Natural killer cell (primary cell): ENCODE measurements around the gene LRRN2. TPM values are rescaled to one million over a fixed set of nuclear protein-coding genes. Genes with fewer than 3 reads are reported as not detected.

Experiments
- ATAC-seq, 3 donors: fragments of 150-1000 bp in 2 of 3; fragments of 200-7000 bp in 1 of 3; cut with Tn5 transposase; 1 replicate in 1 of 3; 2 replicates in 2 of 3; pipeline ENCODE4 v1.10.0; 2021; ENCODE audit warnings: mild to moderate bottlenecking in 2 of 3, moderate library complexity in 2 of 3
- DNase-seq, 2 donors: peaks; one replicate each; pipeline versions ENCODE4 v3.0.0 to v3.0.0-alpha.2; 2013 to 2021; ENCODE audit warnings: mixed read lengths in 1 of 2
- H3K27ac ChIP-seq: one replicate; pipeline ENCODE4 v1.5.1; 2013; ENCODE audit warnings: mild to moderate bottlenecking, low read length
- H3K27me3 ChIP-seq: one replicate; pipeline ENCODE4 v1.6.1; 2013; ENCODE audit warnings: low read length; ENCODE audit not compliant: control insufficient read depth, insufficient read depth
- H3K36me3 ChIP-seq: one replicate; pipeline ENCODE4 v1.6.1; 2013; ENCODE audit warnings: low read length; ENCODE audit not compliant: control insufficient read depth, insufficient read depth
- H3K4me1 ChIP-seq: one replicate; pipeline ENCODE4 v1.6.1; 2013; ENCODE audit warnings: low read length; ENCODE audit not compliant: control insufficient read depth, insufficient read depth
- H3K4me3 ChIP-seq: one replicate; pipeline ENCODE4 v1.5.1; 2013; ENCODE audit warnings: low read length
- H3K9me3 ChIP-seq: one replicate; pipeline ENCODE4 v1.6.1; 2013; ENCODE audit warnings: low read length; ENCODE audit not compliant: control insufficient read depth, insufficient read depth
- H3K27ac Mint-ChIP-seq, 2 donors: one replicate each; pipeline ENCODE4 v1.8.0; 2022; ENCODE audit warnings: mild to moderate bottlenecking in 2 of 2, mixed read lengths in 2 of 2, moderate library complexity in 1 of 2
- H3K27me3 Mint-ChIP-seq, 2 donors: one replicate each; pipeline ENCODE4 v1.8.0; 2022; ENCODE audit warnings: low read depth in 2 of 2, mixed read lengths in 2 of 2
- H3K36me3 Mint-ChIP-seq: one replicate; pipeline ENCODE4 v1.8.0; 2022; ENCODE audit warnings: mixed read lengths
- H3K4me1 Mint-ChIP-seq, 2 donors: one replicate each; pipeline ENCODE4 v1.8.0; 2022; ENCODE audit warnings: mixed read lengths in 2 of 2
- H3K4me3 Mint-ChIP-seq: one replicate; pipeline ENCODE4 v1.8.0; 2022; ENCODE audit warnings: mild to moderate bottlenecking, moderate library complexity, mixed read lengths
- H3K9me3 Mint-ChIP-seq, 2 donors: one replicate each; pipeline ENCODE4 v1.8.0; 2022; ENCODE audit warnings: mixed read lengths in 2 of 2
- WGBS: methylation state at CpG from one replicate; pipeline ENCODE4 v1.1.7; 2013; ENCODE audit warnings: missing lambda C conversion rate; ENCODE audit not compliant: insufficient coverage; 5-methylcytosine and 5-hydroxymethylcytosine counted together
- intact Hi-C: fragments of 100-400 bp; cut with micrococcal nuclease; formaldehyde crosslinking; loops from one replicate; pipeline ENCODE4 v1.14.2; 2022
- total RNA-seq, 4 donors: library from RNA; stranded (reverse); fragments of 120-200 nt in 1 of 4; gene quantifications; one replicate each; pipeline versions ENCODE4 v1.2.3 to v1.2.4, GENCODE V29; 2013 to 2022
- TF ChIP-seq, protein P1 (sequence below): fragments of 200-600 bp; IDR thresholded peaks from one replicate; pipeline ENCODE4 v1.8.0; 2022; ENCODE audit warnings: antibody characterized with exemption

LRRN2 gene
- total RNA-seq, 3 donors from 2014 or later (not counting 1 experiment from before 2014, with no cell fraction given) = 0.10 to 0.27 TPM; not detected in 1

DNA sequence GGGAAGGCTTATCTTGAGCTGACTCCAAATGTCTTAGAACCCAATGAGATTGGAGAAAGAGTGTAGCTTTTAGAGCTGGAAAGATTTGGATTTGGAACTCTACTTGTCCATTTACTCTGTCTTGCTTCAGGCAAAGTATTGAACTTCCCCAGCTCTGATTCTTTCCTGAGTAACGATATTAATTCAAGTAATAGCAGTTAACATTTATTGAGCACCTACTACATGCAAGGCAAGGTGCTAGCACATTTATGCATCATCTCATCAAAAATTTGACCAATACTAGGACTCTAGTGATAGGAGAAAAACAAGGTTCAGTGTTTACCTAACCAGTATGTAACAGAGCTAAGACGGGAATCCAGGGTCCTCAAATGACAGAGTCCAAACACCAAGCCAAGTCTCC lies 2.5 kb upstream of the LRRN2 start:
- Histone ChIP-seq H3K27ac (no peak overlapping the region), H3K27me3 (peaks cover 14% of the 10 kb centered on the region), H3K36me3 (no peaks in the 10 kb centered on the region), H3K9me3 (no peaks in the 10 kb centered on the region), H3K4me3 (no peak overlapping the region), H3K4me1 (peaks cover 15% of the 10 kb centered on the region)
- intact Hi-C loops = no loop called here
- TF ChIP-seq, protein P1, sequence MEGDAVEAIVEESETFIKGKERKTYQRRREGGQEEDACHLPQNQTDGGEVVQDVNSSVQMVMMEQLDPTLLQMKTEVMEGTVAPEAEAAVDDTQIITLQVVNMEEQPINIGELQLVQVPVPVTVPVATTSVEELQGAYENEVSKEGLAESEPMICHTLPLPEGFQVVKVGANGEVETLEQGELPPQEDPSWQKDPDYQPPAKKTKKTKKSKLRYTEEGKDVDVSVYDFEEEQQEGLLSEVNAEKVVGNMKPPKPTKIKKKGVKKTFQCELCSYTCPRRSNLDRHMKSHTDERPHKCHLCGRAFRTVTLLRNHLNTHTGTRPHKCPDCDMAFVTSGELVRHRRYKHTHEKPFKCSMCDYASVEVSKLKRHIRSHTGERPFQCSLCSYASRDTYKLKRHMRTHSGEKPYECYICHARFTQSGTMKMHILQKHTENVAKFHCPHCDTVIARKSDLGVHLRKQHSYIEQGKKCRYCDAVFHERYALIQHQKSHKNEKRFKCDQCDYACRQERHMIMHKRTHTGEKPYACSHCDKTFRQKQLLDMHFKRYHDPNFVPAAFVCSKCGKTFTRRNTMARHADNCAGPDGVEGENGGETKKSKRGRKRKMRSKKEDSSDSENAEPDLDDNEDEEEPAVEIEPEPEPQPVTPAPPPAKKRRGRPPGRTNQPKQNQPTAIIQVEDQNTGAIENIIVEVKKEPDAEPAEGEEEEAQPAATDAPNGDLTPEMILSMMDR = no peak
- no peak overlapping the region for H3K4me3 Mint-ChIP-seq
- ATAC-seq (no peak), DNase-seq (no peak)
- peaks cover 5 to 16% of the 10 kb centered on the region in 2 donors for H3K4me1 Mint-ChIP-seq
- H3K27ac Mint-ChIP-seq = no peak overlapping the region
- 100% methylated on average over 2 of the region's 2 CpGs for WGBS
- H3K9me3 Mint-ChIP-seq = no peaks in the 10 kb centered on the region
- peaks cover 27 to 29% of the 10 kb centered on the region in 2 donors for H3K27me3 Mint-ChIP-seq
- H3K36me3 Mint-ChIP-seq = no peaks in the 10 kb centered on the region

DNA sequence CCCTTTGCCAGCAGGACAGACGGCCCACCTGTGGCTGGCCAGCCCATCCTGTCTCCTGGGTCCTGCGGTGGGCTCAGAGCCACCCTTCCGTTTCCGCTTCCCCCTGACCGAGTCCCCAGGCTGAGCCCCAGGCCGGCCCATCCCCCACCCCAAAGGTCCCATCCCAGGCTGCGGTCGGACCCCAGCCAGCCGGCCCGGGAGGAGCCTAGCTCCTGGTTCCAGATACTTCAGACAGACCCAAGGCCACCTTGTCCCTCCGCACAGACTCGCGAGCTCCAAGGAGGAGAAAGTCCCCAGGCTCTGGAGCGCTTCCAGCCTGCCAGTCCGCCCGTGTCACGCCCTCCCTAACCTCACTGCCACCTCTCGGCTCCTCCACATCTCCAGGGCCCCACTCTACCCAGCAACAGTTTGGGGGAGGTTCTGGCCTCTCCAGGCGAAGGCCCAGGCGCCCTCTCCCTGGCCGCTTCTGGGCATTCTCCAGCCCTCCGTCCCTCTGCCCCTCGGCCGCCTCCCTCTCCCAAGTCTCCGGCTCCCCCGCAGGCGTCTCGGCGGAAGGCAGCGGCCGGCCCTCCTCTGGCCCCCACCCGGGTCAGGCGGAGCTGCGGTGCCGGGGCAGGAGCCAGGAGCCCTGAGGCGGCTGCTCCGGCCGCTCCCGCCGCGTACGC lies 835 bp downstream of the LRRN2 start:
- H3K4me3 Mint-ChIP-seq = peak overlapping the region; percentile 64
- peaks cover 15% of the 10 kb centered on the region for H3K4me1 ChIP-seq
- no peaks in the 10 kb centered on the region for H3K9me3 Mint-ChIP-seq
- ATAC-seq (peak in 1 of 3 donors; percentile 32), DNase-seq (no peak)
- no peak overlapping the region for H3K27ac ChIP-seq
- H3K4me3 ChIP-seq = no peak overlapping the region
- H3K9me3 ChIP-seq = no peaks in the 10 kb centered on the region
- peaks cover 14% of the 10 kb centered on the region for H3K27me3 ChIP-seq
- H3K4me1 Mint-ChIP-seq = peaks cover 5 to 18% of the 10 kb centered on the region in 2 donors
- intact Hi-C loops = no loop called here
- H3K36me3 Mint-ChIP-seq = no peaks in the 10 kb centered on the region
- under 1% methylated on average over 42 of the region's 42 CpGs for WGBS
- TF ChIP-seq, protein P1 = no peak
- H3K27me3 Mint-ChIP-seq = peaks cover 27 to 35% of the 10 kb centered on the region in 2 donors
- no peak overlapping the region for H3K27ac Mint-ChIP-seq
- H3K36me3 ChIP-seq = no peaks in the 10 kb centered on the region

DNA sequence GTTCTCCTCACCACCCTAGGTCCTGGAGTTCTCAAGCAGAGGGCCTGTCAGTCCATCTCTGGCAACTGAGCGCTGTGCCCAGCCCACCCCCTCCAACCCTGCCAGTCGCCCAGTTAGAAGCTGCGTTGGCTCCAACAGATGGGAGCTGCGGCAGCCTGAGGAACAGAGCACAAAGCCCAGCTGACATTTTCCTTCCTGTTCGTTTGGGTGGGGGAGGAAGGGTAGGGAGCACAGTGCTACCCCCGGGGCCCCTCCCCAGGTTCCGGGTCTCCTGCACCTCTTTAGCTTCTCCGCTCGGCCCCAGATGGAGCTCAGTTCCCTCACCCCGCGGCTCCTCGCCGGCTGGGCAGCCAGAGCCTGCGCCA lies 1.4 kb downstream of the LRRN2 start:
- peaks cover 28 to 35% of the 10 kb centered on the region in 2 donors for H3K27me3 Mint-ChIP-seq
- peak overlapping the region; percentile 64 for H3K4me3 Mint-ChIP-seq
- peaks cover 13% of the 10 kb centered on the region for H3K27me3 ChIP-seq
- no peaks in the 10 kb centered on the region for H3K9me3 ChIP-seq
- no peak overlapping the region for H3K4me3 ChIP-seq
- 3% methylated on average over 14 of the region's 14 CpGs for WGBS
- H3K36me3 ChIP-seq = no peaks in the 10 kb centered on the region
- no peak for ATAC-seq
- peaks cover 15% of the 10 kb centered on the region for H3K4me1 ChIP-seq
- H3K9me3 Mint-ChIP-seq = no peaks in the 10 kb centered on the region
- H3K4me1 Mint-ChIP-seq = peaks cover 5 to 18% of the 10 kb centered on the region in 2 donors
- no peak overlapping the region for H3K27ac Mint-ChIP-seq
- H3K27ac ChIP-seq = no peak overlapping the region
- TF ChIP-seq, protein P1 = no peak
- H3K36me3 Mint-ChIP-seq = no peaks in the 10 kb centered on the region
- intact Hi-C loops = no loop called here
- DNase-seq = no peak
